PC-3 (cell line): ENCODE measurements around the gene LEUTX.
"Not testable (repeated sequence)": the region's sequence is repeated elsewhere in the genome, so short reads cannot be mapped to it uniquely, and the experiment has no call there.

Source experiments
- EZH2 ChIP-seq: fragments of 300-600 bp; sonication (generic); IDR thresholded peaks from one replicate; pipeline ENCODE4 v1.6.1; 2017; ENCODE audit warnings: antibody characterized with exemption, mild to moderate bottlenecking, low read length; ENCODE audit not compliant: unreplicated experiment
- TF ChIP-seq, protein P1 (sequence below): fragments of 300-600 bp; sonication (generic); conservative IDR thresholded peaks from 2 replicates; pipeline ENCODE4 v1.5.1; 2017; ENCODE audit warnings: antibody characterized with exemption, low read depth, mild to moderate bottlenecking, low read length

DNA sequence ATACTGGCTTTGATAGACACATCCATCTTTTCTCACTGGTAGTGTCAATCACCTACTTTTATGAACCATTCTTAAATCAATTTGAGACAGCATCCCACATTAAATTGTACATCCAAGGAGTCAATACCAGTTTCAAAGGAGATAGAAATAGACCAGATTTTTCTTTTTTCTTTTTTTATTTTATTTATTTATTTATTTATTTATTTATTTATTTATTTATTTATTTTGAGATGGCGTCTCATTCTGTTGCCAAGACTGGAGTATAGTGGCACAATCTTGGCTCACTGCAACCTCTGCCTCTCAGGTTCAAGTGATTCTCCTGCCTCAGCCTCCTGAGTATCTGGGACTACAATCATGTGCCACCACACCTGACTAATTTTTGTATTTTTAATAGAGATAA is 16.8 kb upstream of the LEUTX start:
- TF ChIP-seq, protein P1, sequence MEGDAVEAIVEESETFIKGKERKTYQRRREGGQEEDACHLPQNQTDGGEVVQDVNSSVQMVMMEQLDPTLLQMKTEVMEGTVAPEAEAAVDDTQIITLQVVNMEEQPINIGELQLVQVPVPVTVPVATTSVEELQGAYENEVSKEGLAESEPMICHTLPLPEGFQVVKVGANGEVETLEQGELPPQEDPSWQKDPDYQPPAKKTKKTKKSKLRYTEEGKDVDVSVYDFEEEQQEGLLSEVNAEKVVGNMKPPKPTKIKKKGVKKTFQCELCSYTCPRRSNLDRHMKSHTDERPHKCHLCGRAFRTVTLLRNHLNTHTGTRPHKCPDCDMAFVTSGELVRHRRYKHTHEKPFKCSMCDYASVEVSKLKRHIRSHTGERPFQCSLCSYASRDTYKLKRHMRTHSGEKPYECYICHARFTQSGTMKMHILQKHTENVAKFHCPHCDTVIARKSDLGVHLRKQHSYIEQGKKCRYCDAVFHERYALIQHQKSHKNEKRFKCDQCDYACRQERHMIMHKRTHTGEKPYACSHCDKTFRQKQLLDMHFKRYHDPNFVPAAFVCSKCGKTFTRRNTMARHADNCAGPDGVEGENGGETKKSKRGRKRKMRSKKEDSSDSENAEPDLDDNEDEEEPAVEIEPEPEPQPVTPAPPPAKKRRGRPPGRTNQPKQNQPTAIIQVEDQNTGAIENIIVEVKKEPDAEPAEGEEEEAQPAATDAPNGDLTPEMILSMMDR: not testable (repeated sequence)
- not testable (repeated sequence) for TF ChIP-seq EZH2
